Tibial nerve (tissue), 4 donors: ENCODE measurements around the gene RIC1. TPM values are rescaled to one million over a fixed set of nuclear protein-coding genes. Genes with fewer than 3 reads are reported as not detected.

ENCODE experiments used
- DNase-seq, 2 donors: peaks; one replicate each; pipeline ENCODE4 v3.0.0-alpha.2; 2019; ENCODE audit warnings: low spot score in 2 of 2
- H3K27ac ChIP-seq, 4 donors: fragments of 200-600 bp; sonication (generic) in 3 of 4; one replicate each; pipeline ENCODE4 v1.5.1; 2017 to 2019; ENCODE audit warnings: mild to moderate bottlenecking in 1 of 4
- H3K27me3 ChIP-seq, 2 donors: fragments of 200-600 bp; sonication (generic) in 1 of 2; one replicate each; pipeline versions ENCODE4 v1.5.1 to v1.6.0; 2017 to 2019
- H3K36me3 ChIP-seq, 3 donors: fragments of 200-600 bp; sonication (generic); one replicate each; pipeline ENCODE4 v1.5.1; 2018 to 2019
- H3K4me1 ChIP-seq, 4 donors: fragments of 200-600 bp; sonication (generic) in 3 of 4; one replicate each; pipeline ENCODE4 v1.5.1; 2017 to 2019
- H3K4me3 ChIP-seq, 4 donors: fragments of 200-600 bp; sonication (generic) in 3 of 4; one replicate each; pipeline ENCODE4 v1.5.1; 2017 to 2019; ENCODE audit warnings: mild to moderate bottlenecking in 1 of 4, moderate library complexity in 1 of 4
- H3K9me3 ChIP-seq, 4 donors: fragments of 200-600 bp; sonication (generic) in 3 of 4; one replicate each; pipeline ENCODE4 v1.5.1; 2017 to 2019
- EP300 ChIP-seq, 2 donors: sonication (generic); formaldehyde crosslinking; IDR thresholded peaks; one replicate each; pipeline ENCODE4 v1.6.1; 2017; ENCODE audit warnings: antibody characterized with exemption in 2 of 2, mild to moderate bottlenecking in 1 of 2
- POLR2A ChIP-seq, 2 donors: fragments of 450-650 bp; IDR thresholded peaks; one replicate each; pipeline ENCODE4 v1.6.1; 2017; ENCODE audit warnings: antibody characterized with exemption in 2 of 2, mild to moderate bottlenecking in 2 of 2, moderate library complexity in 2 of 2
- WGBS, 2 donors: methylation state at CpG; one replicate each; pipeline ENCODE4 v1.1.5; 2018; 5-methylcytosine and 5-hydroxymethylcytosine counted together
- total RNA-seq, 4 donors: library from RNA; depleted of rRNA; stranded (reverse); fragments of >200 nt; gene quantifications; one replicate each; pipeline ENCODE4 v1.1.0, GENCODE V29; 2016
- TF ChIP-seq, protein P1 (sequence below), 5 experiments: fragments of 200-600 bp in 3 of 5; fragments of 450-650 bp in 2 of 5; sonication (generic) in 3 of 5; IDR thresholded peaks; one replicate each; pipeline ENCODE4 v1.5.1; 2016 to 2019; ENCODE audit warnings: antibody characterized with exemption in 5 of 5, mild to moderate bottlenecking in 3 of 5, moderate library complexity in 2 of 5

Gene RIC1
- total RNA-seq, 4 donors from 2014 or later: 41.0 to 45.9 (median 43.4) TPM

DNA sequence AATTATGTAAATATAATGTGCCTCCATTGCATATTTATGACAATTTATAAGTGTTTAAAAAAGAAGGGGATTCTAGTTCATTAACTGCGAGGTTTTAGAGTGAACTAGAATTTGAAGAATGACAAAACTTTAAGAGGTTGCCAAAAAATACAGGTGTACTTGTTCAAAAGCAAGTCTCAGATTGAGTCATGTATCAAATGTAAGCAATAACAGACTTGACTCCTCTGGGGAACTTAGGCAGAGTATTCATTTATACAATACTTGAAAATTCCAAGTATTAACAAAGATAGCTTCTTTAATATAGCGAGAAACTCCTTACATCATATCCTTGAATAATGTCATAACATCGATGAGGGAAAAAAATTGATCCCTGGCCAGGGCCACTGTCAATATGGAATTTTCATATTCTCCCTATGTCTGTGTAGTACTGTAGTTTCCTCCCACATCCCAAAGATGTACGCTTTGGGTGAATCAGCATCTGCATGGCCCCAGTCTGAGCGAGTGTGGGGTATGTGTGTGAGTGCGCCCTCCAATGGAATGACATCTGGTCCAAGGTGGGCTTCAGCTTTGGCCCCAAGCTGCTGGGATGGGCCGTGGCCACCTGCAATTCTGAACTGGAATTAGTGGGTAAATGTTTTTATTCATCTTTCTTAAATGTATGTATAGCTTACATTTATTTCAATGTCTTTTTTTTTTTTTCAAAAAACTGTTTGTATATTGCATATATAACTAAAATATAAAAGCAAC, 70.1 kb downstream of the RIC1 start:
- 69 to 81% methylated on average over 7 of the region's 7 CpGs for WGBS, 2 donors
- no peak for DNase-seq
- no peak overlapping the region for H3K27ac ChIP-seq

DNA sequence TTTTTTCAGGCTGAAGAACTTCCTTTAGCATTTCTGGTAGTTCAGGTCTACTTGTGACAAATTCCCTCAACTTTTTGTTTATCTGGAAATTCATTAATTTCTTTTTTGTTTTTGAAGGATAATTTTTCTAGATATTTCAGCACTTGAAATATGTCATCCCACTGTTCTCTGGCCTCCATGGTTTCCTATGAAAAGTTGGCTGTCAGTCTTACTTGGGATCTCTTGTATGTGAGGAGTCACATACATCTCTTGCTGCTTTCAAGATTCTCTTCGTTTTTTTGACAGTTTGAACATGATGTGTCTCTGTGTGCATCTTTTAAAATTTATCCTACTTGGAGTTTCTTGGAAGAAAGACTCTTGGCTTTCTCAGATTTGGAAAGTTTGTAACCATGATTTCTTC, 79.5 kb downstream of the RIC1 start:
- no peaks in the 10 kb centered on the region for H3K4me1 ChIP-seq
- WGBS, 2 donors: 94 to 97% methylated on average over 1 of the region's 1 CpG
- TF ChIP-seq, protein P1, sequence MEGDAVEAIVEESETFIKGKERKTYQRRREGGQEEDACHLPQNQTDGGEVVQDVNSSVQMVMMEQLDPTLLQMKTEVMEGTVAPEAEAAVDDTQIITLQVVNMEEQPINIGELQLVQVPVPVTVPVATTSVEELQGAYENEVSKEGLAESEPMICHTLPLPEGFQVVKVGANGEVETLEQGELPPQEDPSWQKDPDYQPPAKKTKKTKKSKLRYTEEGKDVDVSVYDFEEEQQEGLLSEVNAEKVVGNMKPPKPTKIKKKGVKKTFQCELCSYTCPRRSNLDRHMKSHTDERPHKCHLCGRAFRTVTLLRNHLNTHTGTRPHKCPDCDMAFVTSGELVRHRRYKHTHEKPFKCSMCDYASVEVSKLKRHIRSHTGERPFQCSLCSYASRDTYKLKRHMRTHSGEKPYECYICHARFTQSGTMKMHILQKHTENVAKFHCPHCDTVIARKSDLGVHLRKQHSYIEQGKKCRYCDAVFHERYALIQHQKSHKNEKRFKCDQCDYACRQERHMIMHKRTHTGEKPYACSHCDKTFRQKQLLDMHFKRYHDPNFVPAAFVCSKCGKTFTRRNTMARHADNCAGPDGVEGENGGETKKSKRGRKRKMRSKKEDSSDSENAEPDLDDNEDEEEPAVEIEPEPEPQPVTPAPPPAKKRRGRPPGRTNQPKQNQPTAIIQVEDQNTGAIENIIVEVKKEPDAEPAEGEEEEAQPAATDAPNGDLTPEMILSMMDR (IDR thresholded peaks at IDR 0.05): no peak
- TF ChIP-seq EP300 (IDR thresholded peaks at IDR 0.05) (no peak), POLR2A (IDR thresholded peaks at IDR 0.05) (no peak)
- H3K27me3 ChIP-seq: no peaks in the 10 kb centered on the region
- peaks cover 0 to 31% (median 14%) of the 10 kb centered on the region in 4 donors for H3K9me3 ChIP-seq
- H3K4me3 ChIP-seq: no peak overlapping the region
- H3K36me3 ChIP-seq: peaks cover 0 to 61% (median 0%) of the 10 kb centered on the region in 3 donors
- H3K27ac ChIP-seq: no peak overlapping the region
- no peak for DNase-seq

More for the DNA sequence above, 70.1 kb downstream of the RIC1 start:
- H3K4me3 ChIP-seq: no peak overlapping the region
- H3K9me3 ChIP-seq: no peaks in the 10 kb centered on the region
- peaks cover 0 to 17% (median 0%) of the 10 kb centered on the region in 4 donors for H3K4me1 ChIP-seq
- peaks cover 0 to 12% (median 0%) of the 10 kb centered on the region in 3 donors for H3K36me3 ChIP-seq
- H3K27me3 ChIP-seq: no peaks in the 10 kb centered on the region
- no peak for TF ChIP-seq EP300 (IDR thresholded peaks at IDR 0.05)
- TF ChIP-seq, protein P1 (IDR thresholded peaks at IDR 0.05): no peak
- TF ChIP-seq POLR2A (IDR thresholded peaks at IDR 0.05): no peak

DNA sequence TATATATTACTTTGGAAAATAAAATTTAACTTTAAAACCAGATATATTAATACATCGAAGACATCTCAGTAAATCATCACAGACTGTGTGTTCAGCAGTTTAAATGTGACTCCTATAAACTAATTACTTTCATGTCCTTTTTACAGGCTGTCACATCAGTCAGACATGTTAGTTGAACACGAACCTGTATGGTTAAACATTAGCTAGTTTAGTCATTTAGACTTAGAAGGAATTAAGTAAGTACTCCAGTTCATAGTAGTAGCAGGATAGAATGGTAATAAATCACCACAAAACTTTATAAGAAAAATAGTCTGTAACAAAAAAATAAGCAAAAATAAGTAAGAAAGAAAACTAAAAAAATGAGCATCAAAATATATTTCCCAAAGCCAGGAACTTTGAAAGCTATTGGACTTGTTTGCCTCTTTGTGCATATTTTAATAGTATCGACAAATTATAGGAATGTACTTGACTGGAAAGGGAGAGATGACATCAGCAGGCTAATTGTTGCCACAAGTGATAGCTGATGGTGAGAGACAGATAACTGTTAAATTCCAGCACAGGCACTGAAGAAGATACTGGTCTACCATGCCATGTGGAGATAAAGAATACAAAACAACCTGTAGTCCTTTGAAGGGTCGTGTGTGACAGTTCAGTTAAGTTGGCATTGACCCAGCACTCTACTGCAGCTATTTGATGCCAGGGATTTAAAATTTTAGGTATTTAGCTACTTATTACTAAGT, 83.9 kb downstream of the RIC1 start:
- H3K36me3 ChIP-seq: peaks cover 0 to 92% (median 0%) of the 10 kb centered on the region in 3 donors
- H3K4me1 ChIP-seq: no peaks in the 10 kb centered on the region
- TF ChIP-seq, protein P1 (IDR thresholded peaks at IDR 0.05): no peak
- no peak for TF ChIP-seq POLR2A (IDR thresholded peaks at IDR 0.05)
- no peak for TF ChIP-seq EP300 (IDR thresholded peaks at IDR 0.05)
- no peaks in the 10 kb centered on the region for H3K27me3 ChIP-seq
- no peak overlapping the region for H3K4me3 ChIP-seq
- H3K9me3 ChIP-seq: peaks cover 0 to 29% (median 10%) of the 10 kb centered on the region in 4 donors
- no peak overlapping the region for H3K27ac ChIP-seq
- WGBS, 2 donors: 76 to 79% methylated on average over 4 of the region's 4 CpGs
- no peak for DNase-seq

DNA sequence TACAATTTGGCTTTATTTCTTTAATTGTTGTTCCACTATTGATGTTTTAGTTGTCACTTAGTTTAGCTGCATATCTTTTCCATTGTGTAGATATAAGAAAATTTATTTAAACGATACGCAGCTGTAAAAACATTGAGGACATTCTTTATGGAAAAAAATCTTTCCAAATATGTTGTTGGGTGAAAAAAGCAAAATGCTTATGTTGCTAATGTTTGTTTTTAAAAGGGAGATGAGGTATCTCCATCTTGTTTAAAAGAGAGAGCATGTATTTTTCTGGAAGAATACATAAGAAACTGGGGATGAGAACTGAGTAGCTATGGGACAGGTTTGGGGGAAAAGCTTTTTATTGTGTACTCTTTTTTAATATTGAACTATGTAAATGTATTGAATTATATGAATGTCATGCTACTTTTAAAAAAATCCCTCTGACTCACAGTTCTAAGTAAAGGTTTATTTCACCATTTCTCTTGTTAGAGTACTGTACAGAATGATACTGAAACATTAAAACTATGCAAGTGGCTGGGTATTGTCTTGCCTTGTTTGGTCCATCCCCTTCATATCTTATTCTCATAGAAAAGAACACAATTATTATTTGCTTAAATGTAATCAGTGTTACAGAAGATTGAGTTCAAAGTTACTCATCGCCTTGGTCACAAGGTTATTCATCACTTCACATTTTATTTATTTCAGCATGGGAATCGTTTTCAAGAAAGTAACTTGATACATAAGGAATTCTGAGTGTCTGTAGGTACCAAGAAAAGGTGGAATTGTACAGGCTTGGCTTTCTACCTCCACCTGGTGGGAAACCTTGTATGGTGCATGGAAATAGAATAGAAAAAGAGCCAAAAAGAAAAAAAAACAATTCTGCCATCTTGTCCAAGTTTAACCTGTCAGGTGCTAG, 85.8 kb downstream of the RIC1 start:
- no peaks in the 10 kb centered on the region for H3K27me3 ChIP-seq
- H3K27ac ChIP-seq: no peak overlapping the region
- no peak for DNase-seq
- TF ChIP-seq POLR2A (IDR thresholded peaks at IDR 0.05) (no peak), EP300 (IDR thresholded peaks at IDR 0.05) (no peak)
- TF ChIP-seq, protein P1 (IDR thresholded peaks at IDR 0.05): no peak
- WGBS, 2 donors: 65 to 68% methylated on average over 4 of the region's 4 CpGs
- H3K36me3 ChIP-seq: peaks cover 0 to 79% (median 0%) of the 10 kb centered on the region in 3 donors
- H3K9me3 ChIP-seq: peaks cover 0 to 11% (median 1%) of the 10 kb centered on the region in 4 donors
- H3K4me3 ChIP-seq: no peak overlapping the region
- peaks cover 0 to 6% (median 0%) of the 10 kb centered on the region in 4 donors for H3K4me1 ChIP-seq
